Loucy (cell line): Measurements from ENCODE around the gene SGMS1.

Source experiments
- H2AFZ ChIP-seq: fragments of 200-600 bp; sonication (generic); 2 replicates; pipeline ENCODE4 v1.6.0; 2016; ENCODE audit warnings: antibody characterized with exemption, mild to moderate bottlenecking, low read length, moderate library complexity
- H3F3A ChIP-seq: fragments of 200-600 bp; 2 replicates; pipeline ENCODE4 v1.6.0; 2016; ENCODE audit warnings: antibody characterized with exemption, low read depth, mild to moderate bottlenecking
- H3K27me3 ChIP-seq: fragments of 200-600 bp; sonication (generic); 2 replicates; pipeline ENCODE4 v1.6.1; 2014; ENCODE audit warnings: low read length, mild to moderate bottlenecking; ENCODE audit not compliant: insufficient read depth, poor library complexity, severe bottlenecking
- H3K36me3 ChIP-seq: fragments of 200-600 bp; sonication (generic); 2 replicates; pipeline ENCODE4 v1.6.1; 2016; ENCODE audit warnings: low read length; ENCODE audit not compliant: insufficient read depth
- H3K4me1 ChIP-seq: fragments of 200-600 bp; sonication (generic); 2 replicates; pipeline ENCODE4 v1.5.1; 2014; ENCODE audit warnings: low read length, mild to moderate bottlenecking; ENCODE audit not compliant: insufficient read depth, poor library complexity, severe bottlenecking
- H3K4me2 ChIP-seq: fragments of 200-600 bp; sonication (generic); 2 replicates; pipeline ENCODE4 v1.6.0; 2014; ENCODE audit warnings: antibody characterized with exemption, low read length, low read depth, mild to moderate bottlenecking; ENCODE audit not compliant: poor library complexity, severe bottlenecking
- H3K4me3 ChIP-seq: fragments of 200-600 bp; sonication (generic); 2 replicates; pipeline ENCODE4 v1.5.1; 2014; ENCODE audit warnings: low read length, mild to moderate bottlenecking, mixed read lengths; ENCODE audit not compliant: poor library complexity, severe bottlenecking
- H3K79me2 ChIP-seq: fragments of 200-600 bp; sonication (generic); 2 replicates; pipeline ENCODE4 v1.6.1; 2014; ENCODE audit warnings: low read length; ENCODE audit not compliant: insufficient read depth
- H3K9ac ChIP-seq: fragments of 200-600 bp; sonication (generic); 2 replicates; pipeline ENCODE4 v1.6.0; 2014; ENCODE audit warnings: mild to moderate bottlenecking, low read depth, low read length, moderate library complexity; ENCODE audit not compliant: poor library complexity, severe bottlenecking
- H3K9me2 ChIP-seq: fragments of 200-600 bp; sonication (generic); replicated peaks from 2 replicates; pipeline ENCODE4 v1.6.1; 2016; ENCODE audit warnings: low read depth, low read length, mixed read lengths
- H3K9me3 ChIP-seq: fragments of 200-600 bp; sonication (generic); 2 replicates; pipeline ENCODE4 v1.6.1; 2014; ENCODE audit warnings: mild to moderate bottlenecking, antibody characterized with exemption, low read length, low read depth; ENCODE audit not compliant: insufficient read depth
- H4K20me1 ChIP-seq: fragments of 200-600 bp; sonication (generic); 2 replicates; pipeline ENCODE4 v1.6.0; 2014; ENCODE audit warnings: antibody characterized with exemption, low read length, mild to moderate bottlenecking; ENCODE audit not compliant: insufficient read depth, poor library complexity, severe bottlenecking
- CTCF ChIP-seq: fragments of 200-600 bp; sonication (generic); conservative IDR thresholded peaks from 2 replicates; pipeline ENCODE4 v1.5.1; 2014; ENCODE audit warnings: mild to moderate bottlenecking, antibody characterized with exemption, low read length
- EZH2phosphoT487 ChIP-seq: fragments of 200-600 bp; IDR thresholded peaks from 2 replicates; pipeline ENCODE4 v1.6.1; 2018; ENCODE audit warnings: antibody characterized with exemption, mild to moderate bottlenecking, moderate library complexity, borderline replicate concordance

SGMS1 gene

DNA sequence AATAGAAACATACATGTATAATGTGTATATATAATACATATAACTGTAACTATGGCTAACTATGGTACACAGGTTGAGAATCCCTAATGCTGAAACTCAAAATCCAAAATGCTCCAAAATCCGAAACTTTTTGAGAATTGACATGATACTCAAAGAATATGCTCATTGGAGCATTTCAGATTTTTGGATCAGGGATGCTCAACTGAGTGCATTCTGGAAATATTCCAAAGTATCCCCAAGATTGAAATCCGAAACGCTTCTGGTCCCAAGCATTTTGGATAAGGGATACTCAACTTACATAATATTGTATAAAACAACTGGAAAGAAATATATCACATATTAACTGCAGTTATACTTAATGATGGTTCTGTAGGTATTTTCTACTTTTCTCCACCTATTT, 278.2 kb downstream of the SGMS1 start:
- Histone ChIP-seq H3F3A (no peaks in the 10 kb centered on the region), H3K4me2 (no peak overlapping the region), H3K9me2 (no peaks in the 10 kb centered on the region), H3K9ac (no peak overlapping the region), H3K36me3 (no peaks in the 10 kb centered on the region; the same call in 1 of the 2 replicates), H3K79me2 (no peaks in the 10 kb centered on the region), H4K20me1 (no peaks in the 10 kb centered on the region), H3K4me3 (no peak overlapping the region), H2AFZ (no peak overlapping the region), H3K9me3 (no peaks in the 10 kb centered on the region), H3K4me1 (no peaks in the 10 kb centered on the region), H3K27me3 (no peaks in the 10 kb centered on the region)
- TF ChIP-seq EZH2phosphoT487 (no peak), CTCF (no peak)

DNA sequence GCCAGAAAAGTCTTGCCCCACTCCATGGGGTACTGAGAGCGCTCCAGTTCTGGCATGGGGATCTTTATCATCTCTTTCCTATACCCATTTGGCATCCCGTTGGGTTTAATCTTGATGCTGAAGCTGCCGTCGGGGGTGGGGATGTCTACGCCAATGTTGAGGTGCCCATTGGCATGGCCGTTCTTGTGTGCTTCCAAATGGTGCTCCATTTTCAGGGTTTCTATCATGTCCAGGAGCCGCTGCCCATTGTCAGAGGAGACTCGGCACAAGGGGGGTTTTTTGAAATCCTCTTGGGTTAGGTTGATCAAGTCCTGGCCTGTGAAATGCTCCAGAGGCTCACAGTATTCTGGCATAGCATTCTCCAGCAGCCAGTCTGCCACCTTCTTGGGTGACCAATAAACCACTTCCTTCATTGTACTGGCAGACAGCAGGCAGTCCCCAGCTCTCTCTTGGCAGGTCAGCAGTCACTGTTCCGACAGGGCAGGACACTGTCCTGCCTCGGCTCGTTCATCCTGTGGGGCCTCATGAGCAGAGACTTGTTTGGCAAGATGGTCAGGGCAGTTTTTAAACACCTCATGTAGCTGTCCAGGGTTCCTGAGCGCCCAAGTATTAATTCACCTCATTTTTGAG, 279.9 kb downstream of the SGMS1 start:
- Histone ChIP-seq H3K4me3 (no peak overlapping the region), H4K20me1 (no peaks in the 10 kb centered on the region), H3K4me2 (no peak overlapping the region), H3K9me3 (no peaks in the 10 kb centered on the region), H3K36me3 (no peaks in the 10 kb centered on the region; the same call in 1 of the 2 replicates), H3K4me1 (no peaks in the 10 kb centered on the region), H3K79me2 (no peaks in the 10 kb centered on the region), H3F3A (no peaks in the 10 kb centered on the region), H3K9me2 (no peaks in the 10 kb centered on the region), H3K9ac (no peak overlapping the region), H2AFZ (no peak overlapping the region), H3K27me3 (no peaks in the 10 kb centered on the region)
- TF ChIP-seq EZH2phosphoT487 (no peak), CTCF (no peak)

DNA sequence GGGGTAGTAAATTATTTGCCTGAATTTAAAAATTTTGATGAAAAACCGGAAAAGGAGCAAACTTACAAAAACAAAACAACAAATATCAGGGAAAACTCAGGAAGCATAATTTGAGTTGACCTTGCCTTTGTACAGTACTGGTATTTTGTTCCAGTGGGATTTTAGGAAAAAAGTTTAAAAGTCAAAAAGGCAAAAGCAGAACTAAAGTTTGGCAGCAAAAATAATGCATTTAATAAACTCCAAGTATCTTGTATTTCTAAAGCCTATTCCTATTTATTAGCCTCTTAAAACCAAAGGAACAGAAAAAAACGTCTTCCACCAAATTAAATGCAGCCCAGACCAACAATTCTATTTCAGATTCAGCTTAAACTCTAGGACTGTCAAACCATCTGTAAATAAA, 281.8 kb downstream of the SGMS1 start:
- Histone ChIP-seq H3K9me3 (no peaks in the 10 kb centered on the region), H3K4me2 (no peak overlapping the region), H3K36me3 (no peaks in the 10 kb centered on the region; the same call in 1 of the 2 replicates), H3K27me3 (no peaks in the 10 kb centered on the region), H3K4me1 (no peaks in the 10 kb centered on the region), H2AFZ (no peak overlapping the region), H3K4me3 (no peak overlapping the region), H3K79me2 (no peaks in the 10 kb centered on the region), H3K9me2 (no peaks in the 10 kb centered on the region), H3K9ac (no peak overlapping the region), H4K20me1 (no peaks in the 10 kb centered on the region), H3F3A (no peaks in the 10 kb centered on the region)
- TF ChIP-seq EZH2phosphoT487 (no peak), CTCF (no peak)
